COLO668 (cell line): ENCODE results near the gene SUGP2.

Experiments used
- DNase-seq: peaks from one replicate; lab custom pipeline; 2025; ENCODE audit not compliant: unreplicated experiment; lab: John Stamatoyannopoulos, UW

The SUGP2 gene

GRCh38 chr19:18993115-18993514 is 40.2 kb downstream of the SUGP2 start:
- DNase-seq, result no peak

DNA sequence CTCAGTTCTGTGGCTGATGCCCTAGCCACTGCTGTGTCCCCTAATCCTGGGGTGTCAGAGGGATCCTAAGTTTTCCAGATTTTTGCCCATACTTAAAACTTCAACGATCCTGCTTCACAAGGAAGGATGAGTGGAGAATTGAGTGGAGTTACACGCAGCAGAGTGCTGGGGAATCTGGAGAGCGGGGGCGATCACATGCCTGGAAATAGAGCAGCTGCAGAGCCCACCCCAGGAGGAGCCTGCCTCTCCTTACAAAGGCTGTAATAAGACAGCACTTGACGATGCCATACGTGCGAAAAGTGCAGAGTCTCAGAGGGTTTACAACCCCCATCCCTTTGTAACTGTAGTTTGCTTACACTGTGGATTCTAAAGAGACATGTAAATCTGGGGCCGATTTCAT is 40.6 kb downstream of the SUGP2 start:
- no peak for DNase-seq

DNA sequence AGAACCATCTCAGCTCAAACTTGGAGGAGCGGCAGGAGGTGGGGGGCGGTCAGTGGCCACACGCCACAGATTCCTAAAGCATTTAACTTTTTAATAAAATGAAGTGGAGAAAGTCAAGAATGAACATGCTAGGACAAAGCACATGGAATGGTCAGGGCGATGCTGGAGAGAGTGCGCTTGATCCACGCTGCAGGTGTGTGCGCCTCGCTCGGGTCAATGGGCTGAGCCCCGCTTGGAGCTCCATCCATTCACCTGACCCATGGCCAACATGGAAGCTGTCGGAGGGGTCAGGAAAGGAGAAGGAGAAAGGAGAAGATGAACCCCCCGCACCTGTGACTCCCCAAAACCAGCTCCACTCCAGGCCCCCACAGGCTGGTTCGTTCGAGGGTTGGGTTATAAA is 41.8 kb downstream of the SUGP2 start:
- DNase-seq, result no peak

DNA sequence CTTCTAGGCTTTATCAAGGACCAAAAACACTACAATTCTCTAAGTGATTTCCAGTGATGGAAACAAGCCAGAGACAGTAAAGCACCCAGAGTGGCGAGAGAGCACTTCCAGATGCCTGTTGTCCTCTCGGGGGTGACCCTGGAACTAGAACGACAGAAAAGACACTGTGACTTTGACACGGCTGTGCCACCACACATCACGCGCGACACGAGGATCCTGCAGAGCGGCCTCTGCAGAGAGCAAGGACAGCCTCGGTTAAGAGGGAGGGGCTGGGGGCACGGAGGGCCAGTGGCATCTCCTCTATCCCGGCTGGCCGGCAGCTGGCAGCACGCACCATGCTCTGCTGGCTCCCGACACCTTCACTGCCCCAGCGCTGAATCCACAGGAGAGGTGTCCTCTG is 42.3 kb downstream of the SUGP2 start:
- DNase-seq, result no peak

DNA sequence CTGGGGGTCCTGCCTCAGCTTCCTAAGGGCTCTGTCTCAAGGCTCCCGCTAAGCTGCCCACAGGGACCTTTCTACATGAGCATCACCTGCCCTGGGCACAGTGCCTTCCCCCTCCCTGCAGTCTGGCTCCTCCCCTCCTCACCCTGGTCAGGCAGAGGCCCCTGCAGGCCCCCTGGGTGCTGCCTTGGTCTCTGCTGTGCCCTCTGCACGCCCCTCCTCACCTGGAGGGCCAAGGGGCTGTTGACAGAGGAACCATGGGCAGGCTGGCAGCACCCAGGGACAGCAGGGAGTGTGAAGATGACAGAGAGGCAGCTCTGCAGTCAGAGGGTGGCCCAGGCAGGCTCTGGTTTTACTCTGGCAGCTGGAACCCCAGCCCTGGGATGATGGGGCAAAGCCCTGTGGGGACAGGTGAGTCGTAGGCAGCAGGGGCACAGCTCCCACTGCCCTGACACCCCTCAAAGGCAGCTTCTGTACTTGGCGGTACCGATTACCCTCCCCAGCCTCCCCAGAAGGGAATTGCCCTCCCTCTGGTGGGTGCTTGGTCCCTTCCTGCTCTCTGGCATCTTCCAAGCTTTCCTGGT is 43.1 kb downstream of the SUGP2 start:
- DNase-seq, result no peak

- no peak for DNase-seq
Observed at GRCh38 chr19:18989316-18989715, 44.0 kb downstream of the SUGP2 start.

DNA sequence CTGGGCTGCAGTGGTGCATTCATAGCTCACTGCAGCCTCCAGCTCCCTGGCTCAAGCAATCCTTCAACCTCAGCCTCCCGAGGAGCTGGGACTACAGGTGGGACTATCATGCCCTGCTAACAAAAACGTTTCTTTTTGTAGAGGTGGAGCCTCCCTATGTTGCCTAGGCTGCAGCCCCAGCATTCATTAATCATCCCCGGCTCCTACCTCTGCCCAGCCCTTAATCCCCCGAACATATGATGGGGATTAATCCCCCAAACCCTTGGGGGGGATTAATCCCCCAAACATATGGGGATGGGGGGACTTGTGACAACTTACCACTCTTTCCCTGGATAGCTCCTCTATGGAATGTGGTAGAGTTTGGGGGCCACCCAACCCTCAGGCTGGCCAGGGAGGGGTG is 45.9 kb downstream of the SUGP2 start:
- no peak for DNase-seq

- no peak for DNase-seq
Observed at GRCh38 chr19:18985257-18985656, 48.1 kb downstream of the SUGP2 start.

- no peak for DNase-seq
Observed at GRCh38 chr19:18984251-18984650, 49.1 kb downstream of the SUGP2 start.

DNA sequence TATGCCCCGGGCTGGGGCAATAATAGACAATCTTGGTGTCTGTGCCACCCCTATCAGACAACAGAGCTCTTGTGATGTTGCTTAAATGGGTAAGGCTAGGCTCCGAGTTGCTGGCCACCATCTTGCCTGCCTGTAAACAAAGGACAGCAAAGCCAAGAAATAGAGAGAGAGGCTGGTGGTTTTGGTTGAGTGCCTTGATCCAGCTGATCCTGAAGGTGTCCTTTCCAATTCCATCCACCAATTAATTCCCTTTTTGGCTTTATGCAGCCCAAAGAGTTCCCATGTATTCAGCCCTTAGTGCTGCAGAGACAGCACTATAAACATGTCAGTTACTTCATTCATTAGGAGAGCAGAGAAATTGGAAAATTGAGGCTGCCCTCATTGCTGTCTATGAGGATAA is 50.6 kb downstream of the SUGP2 start:
- no peak for DNase-seq

- no peak for DNase-seq
Observed at GRCh38 chr19:18980432-18981020, 52.8 kb downstream of the SUGP2 start.

GRCh38 chr19:18978616-18979015 is 54.7 kb downstream of the SUGP2 start:
- no peak for DNase-seq

DNA sequence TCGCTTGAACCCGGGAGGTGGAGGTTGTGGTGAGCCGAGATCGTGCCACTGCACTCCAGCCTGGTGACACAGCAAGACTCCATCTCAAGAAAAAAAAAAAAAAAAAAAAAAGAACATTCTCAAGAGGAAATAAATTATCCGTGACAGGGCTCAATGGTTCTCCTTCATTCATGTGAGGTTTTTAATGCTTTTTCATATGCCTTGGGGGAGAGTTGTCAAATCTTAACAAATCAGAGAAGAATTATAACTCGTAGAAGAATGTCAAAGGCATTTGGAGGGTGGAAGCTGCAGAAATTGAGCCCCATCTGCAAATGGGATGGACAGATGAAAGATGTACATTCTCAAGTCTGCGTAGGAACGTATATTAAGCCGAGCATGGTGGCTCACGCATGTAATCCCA is 57.4 kb downstream of the SUGP2 start:
- no peak for DNase-seq

GRCh38 chr19:18975011-18975410 is 58.3 kb downstream of the SUGP2 start:
- no peak for DNase-seq

- no peak for DNase-seq
Observed at GRCh38 chr19:18972851-18973250, 60.5 kb downstream of the SUGP2 start.

DNA sequence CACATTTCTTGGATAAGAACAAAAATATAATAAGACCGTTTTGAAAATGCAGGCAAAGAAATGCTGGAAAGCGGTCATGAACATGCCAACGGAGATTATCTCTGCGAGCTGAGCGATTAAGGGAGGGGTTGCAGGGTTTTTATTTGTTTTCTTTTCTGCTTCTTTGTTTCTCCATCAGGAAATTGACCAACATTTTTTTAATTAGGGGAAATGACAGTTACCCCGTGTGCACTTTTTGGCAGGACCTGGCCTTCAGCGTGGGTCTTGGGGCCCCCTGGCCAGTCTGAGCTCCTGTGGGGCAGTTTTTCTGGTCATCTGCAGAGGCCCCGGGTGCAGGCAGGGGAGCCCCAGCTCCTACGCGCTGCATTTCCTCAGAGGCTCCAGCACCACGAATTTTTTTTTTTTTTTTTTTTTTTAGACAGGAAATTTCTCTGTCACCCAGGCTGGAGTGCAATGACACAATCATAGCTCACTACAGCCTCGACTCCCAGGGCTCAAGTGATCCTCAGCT is 61.0 kb downstream of the SUGP2 start:
- DNase-seq, result no peak

GRCh38 chr19:18969931-18970659 is 63.2 kb downstream of the SUGP2 start:
- no peak for DNase-seq

DNA sequence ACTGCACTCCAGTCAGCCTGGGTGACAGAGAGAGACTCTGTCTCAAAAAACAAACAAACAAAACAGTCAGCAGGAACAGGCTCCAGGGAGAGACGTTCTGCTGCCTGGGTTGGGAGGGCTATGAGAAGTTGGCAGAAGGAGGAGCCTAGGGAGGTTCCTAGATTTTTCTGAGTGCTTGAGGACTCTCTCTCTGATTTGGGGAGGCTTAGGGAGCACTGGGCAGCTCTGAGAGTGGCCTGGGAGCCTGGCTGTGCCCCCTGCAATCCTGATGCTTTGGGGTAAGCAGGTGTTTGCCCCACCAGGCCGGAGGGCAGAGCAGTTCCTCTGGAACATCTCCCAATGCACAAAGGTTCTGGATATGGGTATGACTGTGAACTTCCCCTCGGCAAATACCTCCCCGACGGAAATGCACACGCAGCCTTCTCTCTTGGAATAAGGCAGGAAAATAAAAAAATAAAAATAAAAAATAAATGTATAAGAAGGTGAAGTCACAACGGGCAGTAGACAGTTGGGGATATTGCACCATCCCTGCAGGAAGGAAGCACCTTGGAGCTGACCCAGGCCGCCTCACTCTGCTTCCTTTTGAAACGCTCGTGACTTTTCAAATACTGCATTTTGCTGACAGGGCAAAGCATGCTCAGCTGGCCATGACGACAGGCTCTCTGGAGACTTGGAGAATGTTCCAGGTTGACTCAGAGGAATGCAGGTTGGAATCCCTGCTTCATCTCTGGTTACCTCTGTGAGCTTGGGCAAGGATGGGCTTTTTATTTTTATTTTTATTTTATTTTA is 65.8 kb downstream of the SUGP2 start:
- DNase-seq, result no peak

GRCh38 chr19:18966307-18966706 is 67.0 kb downstream of the SUGP2 start:
- no peak for DNase-seq

DNA sequence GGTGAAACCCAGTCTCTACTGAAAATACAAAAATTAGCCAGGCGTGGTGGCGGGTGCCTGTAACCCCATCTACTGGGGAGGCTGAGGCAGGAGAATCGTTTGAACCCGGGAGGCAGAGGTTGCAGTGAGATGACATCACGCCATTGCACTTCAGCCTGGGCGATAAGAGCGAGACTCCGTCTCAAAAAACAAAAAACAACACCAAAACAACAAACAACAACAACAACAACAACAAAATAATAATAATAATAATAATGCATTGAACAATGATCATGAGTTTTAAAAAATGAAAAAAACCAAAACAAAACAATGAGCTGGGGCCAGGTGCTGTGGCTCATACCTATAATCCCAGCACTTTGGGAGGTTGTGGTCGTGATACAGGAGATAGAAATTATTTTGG is 69.2 kb downstream of the SUGP2 start:
- DNase-seq, result no peak

- peak; percentile 20 for DNase-seq
Observed at GRCh38 chr19:18961767-18962620, 71.3 kb downstream of the SUGP2 start.
